HUES6 (cell line): Measurements from ENCODE around the gene TRIP13.
A peak's percentile ranks its signal among the peaks of the same experiment; 100 is the strongest.
"Not testable (repeated sequence)": the region's sequence is repeated elsewhere in the genome, so short reads cannot be mapped to it uniquely, and the experiment has no call there.

Experiments
- H3K27ac ChIP-seq: 2 replicates; pipeline ENCODE4 v1.7.0; 2013; ENCODE audit warnings: low read depth, mild to moderate bottlenecking, low read length, inconsistent platforms
- H3K27me3 ChIP-seq: 2 replicates; pipeline ENCODE4 v1.6.1; 2013; ENCODE audit warnings: low read length; ENCODE audit not compliant: control insufficient read depth, insufficient read depth
- H3K36me3 ChIP-seq: 2 replicates; pipeline ENCODE4 v1.6.1; 2013; ENCODE audit warnings: low read length; ENCODE audit not compliant: control insufficient read depth, insufficient read depth
- H3K4me1 ChIP-seq: 2 replicates; pipeline ENCODE4 v1.6.1; 2013; ENCODE audit warnings: low read length; ENCODE audit not compliant: control insufficient read depth, insufficient read depth
- H3K4me3 ChIP-seq: 2 replicates; pipeline ENCODE4 v1.5.1; 2013; ENCODE audit warnings: low read depth, low read length
- H3K9ac ChIP-seq: one replicate; pipeline ENCODE4 v1.6.1; 2013; ENCODE audit warnings: mild to moderate bottlenecking, low read length
- H3K9me3 ChIP-seq: 2 replicates; pipeline ENCODE4 v1.6.1; 2013; ENCODE audit warnings: low read depth, low read length; ENCODE audit not compliant: control insufficient read depth, insufficient read depth

Gene TRIP13, protein sequence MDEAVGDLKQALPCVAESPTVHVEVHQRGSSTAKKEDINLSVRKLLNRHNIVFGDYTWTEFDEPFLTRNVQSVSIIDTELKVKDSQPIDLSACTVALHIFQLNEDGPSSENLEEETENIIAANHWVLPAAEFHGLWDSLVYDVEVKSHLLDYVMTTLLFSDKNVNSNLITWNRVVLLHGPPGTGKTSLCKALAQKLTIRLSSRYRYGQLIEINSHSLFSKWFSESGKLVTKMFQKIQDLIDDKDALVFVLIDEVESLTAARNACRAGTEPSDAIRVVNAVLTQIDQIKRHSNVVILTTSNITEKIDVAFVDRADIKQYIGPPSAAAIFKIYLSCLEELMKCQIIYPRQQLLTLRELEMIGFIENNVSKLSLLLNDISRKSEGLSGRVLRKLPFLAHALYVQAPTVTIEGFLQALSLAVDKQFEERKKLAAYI

DNA sequence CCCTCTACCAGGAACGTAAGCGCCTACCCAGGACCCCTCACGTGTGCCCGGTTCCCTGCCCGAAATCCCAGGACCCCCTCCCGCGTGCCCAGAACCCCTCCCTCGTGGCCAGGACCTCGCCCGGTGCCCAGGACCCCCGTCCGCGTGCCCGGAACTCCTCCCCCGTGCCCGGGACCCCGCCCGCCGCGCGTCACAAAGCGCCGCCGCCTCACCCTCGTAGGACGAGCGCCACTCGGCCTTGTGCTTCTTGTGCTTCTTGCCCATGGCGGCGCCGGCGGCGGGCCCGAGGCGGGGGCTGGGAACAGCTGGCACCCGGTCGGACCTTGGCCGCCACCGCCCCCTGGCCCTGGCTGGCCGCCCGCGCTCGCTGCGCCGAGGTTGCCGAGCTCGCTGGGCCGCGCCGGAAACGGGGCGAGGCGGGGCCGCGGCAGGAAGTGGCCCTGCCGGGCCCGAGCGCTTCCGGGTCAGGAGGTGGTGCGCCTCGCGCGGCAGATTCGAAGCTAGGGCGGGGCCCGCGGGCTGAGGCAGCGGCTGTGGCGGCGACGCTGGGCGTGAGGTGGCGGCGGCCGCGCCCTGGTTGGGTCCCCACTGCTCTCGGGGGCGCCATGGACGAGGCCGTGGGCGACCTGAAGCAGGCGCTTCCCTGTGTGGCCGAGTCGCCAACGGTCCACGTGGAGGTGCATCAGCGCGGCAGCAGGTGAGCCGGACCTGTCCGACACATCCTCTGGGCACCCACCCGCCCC lies at the start of gene TRIP13, which contains the start of gene BRD9:
TSS of gene TRIP13 (plus strand) at position 491 of the 743 bp plus-strand sequence. CDS start at position 606, 115 bp downstream.
TSS of gene BRD9 (minus strand) at position 408 of the 743 bp plus-strand sequence. CDS start at position 264, 144 bp downstream.
- Histone ChIP-seq H3K27me3 (no peaks in the 10 kb centered on the region), H3K9me3 (no peaks in the 10 kb centered on the region), H3K4me1 (peaks cover 2% of the 10 kb centered on the region; the same call in 1 of the 2 replicates), H3K4me3 (peak within 1 kb of the TSS; percentile 81), H3K36me3 (peaks cover 70% of the 10 kb centered on the region), H3K27ac (peak within 1 kb of the TSS; percentile 62), H3K9ac (peak within 1 kb of the TSS; percentile 90)

DNA sequence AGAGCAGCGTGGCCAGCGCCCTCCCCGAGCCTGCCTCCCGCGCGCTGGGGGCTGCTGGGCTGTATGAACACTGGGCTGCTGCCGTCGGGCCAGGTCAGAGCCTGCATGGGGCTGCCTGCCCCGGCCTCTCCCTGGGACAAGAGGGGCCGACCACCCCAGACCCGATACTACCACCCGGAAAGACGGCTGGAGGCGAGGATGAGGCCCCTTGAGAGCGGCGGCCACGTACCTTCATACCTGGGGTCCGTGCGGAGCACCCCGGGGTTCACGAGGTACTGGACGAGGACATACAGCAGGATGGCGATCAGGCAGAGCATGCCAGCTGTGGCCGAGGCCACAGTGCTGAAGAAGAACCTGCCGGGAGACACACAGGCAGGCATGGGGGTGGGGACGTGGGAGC lies 49.3 kb upstream of the TRIP13 start:
- H3K9ac ChIP-seq, H3K4me3 ChIP-seq, H3K27me3 ChIP-seq, H3K27ac ChIP-seq, H3K4me1 ChIP-seq, H3K9me3 ChIP-seq: not testable (repeated sequence)
- H3K36me3 ChIP-seq, result peaks cover 16% of the 10 kb centered on the region

DNA sequence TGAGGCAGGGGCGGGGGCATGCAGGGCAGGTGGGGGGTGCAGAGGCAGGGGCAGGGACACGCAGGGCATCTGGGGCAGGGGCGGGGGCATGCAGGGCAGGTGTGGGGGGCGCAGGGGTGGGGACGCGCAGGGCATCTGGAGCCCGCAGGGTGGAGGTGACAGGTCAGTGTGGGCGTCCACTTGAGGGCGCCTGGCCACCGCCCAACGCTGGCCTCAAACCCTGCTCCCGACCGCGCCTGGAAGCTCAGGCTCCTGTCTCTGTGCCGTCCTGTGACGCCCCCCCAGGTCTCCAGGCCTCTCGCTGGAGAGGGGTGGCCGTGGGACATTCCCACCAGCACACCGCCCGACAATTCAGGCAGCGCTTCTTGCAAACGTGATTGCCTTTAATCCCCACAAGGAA lies 48.8 kb upstream of the TRIP13 start:
- not testable (repeated sequence) for H3K9me3 ChIP-seq, H3K27ac ChIP-seq, H3K9ac ChIP-seq, H3K27me3 ChIP-seq, H3K4me1 ChIP-seq, H3K4me3 ChIP-seq
- peaks cover 19% of the 10 kb centered on the region for H3K36me3 ChIP-seq

DNA sequence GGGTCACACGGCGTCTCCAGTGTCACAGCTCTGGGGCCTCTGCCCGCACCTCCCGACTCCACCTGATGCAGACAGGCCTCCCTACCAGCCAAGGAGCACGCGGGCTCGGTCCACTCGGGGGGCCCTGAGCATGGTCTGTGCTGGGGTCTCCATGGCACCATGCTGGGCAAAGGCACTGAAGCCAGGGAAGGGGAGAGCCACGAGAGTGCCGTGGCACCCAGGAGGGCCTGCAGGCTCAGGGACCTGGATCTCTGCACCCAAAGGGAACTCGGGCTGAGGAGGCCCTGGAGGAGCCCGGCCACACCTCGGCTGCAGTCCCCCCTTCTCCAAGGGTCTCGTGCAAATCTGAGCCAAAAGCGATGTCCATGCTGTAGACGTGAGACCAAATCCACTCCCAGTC lies 48.3 kb upstream of the TRIP13 start:
- H3K4me1 ChIP-seq, H3K9me3 ChIP-seq: not testable (repeated sequence)

DNA sequence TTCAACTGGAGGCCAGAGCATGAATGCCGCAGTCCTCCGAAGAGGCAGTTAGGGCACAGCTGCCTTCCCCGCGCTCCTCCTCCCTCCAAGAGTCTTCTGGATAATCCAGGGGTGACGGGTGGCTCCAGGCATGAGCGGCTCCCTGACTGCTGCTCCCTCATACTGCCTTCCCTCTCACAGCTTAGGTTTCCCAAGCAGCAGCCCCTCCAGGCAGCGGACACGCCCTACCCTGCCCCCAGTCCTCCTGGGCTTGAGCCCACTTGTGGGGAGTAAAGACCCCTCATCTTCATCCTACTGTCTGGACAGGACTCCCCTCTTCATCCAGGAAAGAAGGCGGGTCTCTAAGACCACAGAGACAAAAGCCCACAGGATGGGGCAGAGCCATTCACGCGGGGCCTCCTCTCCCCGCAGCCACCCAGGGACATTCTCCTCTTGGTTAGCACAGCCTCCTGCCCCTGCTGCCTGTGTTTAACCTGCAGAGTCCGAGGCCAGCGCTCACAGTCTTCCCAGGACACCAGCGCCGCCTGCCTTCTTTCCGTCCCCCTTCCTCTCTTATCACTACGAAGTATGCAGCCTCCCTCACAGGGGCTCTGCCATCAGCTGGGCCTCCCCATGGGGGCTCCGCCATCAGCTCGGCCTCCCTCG lies 47.5 kb upstream of the TRIP13 start:
- H3K4me1 ChIP-seq, H3K27ac ChIP-seq, H3K9me3 ChIP-seq, H3K27me3 ChIP-seq, H3K9ac ChIP-seq, H3K4me3 ChIP-seq: not testable (repeated sequence)
- H3K36me3 ChIP-seq, result peaks cover 19% of the 10 kb centered on the region

More for the DNA sequence above, 48.3 kb upstream of the TRIP13 start:
- not testable (repeated sequence) for H3K4me3 ChIP-seq, H3K9ac ChIP-seq, H3K27ac ChIP-seq, H3K27me3 ChIP-seq
- H3K36me3 ChIP-seq, result peaks cover 19% of the 10 kb centered on the region

DNA sequence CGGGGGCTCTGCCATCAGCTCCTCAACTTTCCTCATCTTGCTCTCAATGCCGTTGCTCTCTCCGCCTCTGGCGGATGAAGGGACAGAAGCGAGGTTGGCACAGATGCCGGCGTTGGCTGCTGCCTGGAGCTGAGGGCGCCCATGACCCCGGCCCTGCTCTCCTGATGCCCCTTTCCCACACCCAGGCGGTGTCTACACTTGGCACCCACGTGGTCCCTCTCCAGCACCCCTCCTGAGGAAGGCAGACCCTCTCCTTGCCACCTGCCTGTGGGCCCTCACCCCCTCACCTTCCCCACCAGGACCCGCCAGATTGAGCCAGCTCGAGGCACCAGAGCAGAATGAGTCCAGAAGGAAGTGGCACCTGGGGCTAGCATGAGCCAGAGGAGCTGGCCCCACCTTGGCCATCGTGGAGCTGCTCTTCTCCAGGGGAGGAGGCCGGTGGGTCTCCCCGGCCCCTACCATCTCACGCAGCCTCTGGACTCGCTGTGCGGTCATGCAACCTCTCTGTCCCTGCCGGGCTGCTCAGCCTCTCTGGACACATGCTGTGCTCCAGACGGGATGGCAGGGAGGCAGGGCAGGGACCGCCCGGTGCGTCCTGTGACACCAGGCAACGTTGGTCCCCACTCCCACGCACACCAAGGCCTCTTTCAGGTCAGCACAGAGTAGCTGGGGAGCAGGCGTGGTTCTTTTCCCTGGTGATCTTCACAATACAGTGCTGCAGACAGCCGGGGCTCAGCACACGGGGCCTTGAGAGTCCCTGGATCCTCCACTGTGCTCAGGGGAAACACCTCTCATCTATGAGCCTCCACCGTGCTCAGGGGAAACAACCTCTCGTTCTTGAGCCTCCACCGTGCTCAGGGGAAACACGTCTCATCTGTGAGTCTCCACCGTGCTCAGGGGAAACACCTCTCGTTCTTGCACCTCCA lies 46.7 kb upstream of the TRIP13 start:
- peaks cover 16% of the 10 kb centered on the region for H3K36me3 ChIP-seq
- not testable (repeated sequence) for H3K27me3 ChIP-seq, H3K9ac ChIP-seq, H3K9me3 ChIP-seq, H3K27ac ChIP-seq, H3K4me3 ChIP-seq, H3K4me1 ChIP-seq

DNA sequence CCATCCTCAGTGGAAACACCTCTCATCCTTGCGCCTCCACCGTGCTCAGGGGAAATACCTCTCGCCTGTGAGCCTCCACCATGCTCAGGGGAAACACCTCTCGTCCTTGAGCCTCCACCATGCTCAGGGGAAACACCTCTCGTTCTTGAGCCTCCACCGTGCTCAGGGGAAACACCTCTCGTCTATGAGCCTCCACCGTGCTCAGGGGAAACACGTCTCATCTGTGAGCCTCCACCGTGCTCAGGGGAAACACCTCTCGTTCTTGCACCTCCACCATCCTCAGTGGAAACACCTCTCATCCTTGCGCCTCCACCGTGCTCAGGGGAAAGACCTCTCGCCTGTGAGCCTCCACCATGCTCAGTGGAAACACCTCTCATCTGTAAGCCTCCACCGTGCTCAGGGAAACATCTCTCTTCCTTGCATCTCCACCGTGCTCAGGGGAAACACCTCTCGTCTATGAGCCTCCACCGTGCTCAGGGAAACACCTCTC lies 46.0 kb upstream of the TRIP13 start:
- H3K9ac ChIP-seq, H3K27me3 ChIP-seq, H3K9me3 ChIP-seq, H3K4me3 ChIP-seq, H3K27ac ChIP-seq, H3K4me1 ChIP-seq: not testable (repeated sequence)
- peaks cover 13% of the 10 kb centered on the region for H3K36me3 ChIP-seq

DNA sequence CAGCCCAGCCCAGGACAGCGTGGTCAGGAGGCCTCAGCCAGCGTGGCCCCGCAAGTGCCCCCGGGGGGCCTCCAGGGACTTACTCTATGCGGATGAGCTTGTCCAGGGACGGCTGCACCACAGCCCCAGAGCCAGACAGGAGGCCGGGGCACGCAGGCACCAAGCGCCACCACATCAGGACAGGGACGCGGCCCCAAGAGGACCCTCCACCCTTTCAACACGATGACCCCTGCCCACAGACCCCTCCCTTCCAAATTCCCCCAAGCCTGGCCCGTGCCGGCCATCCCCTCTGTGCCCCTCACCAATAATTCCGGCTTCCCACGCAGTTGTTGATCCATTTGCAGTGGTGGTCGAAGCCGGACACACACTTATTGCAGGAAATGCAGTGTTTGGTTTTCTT lies 45.5 kb upstream of the TRIP13 start:
- H3K36me3 ChIP-seq, H3K4me1 ChIP-seq, H3K9me3 ChIP-seq, H3K27ac ChIP-seq, H3K27me3 ChIP-seq, H3K4me3 ChIP-seq, H3K9ac ChIP-seq: not testable (repeated sequence)

DNA sequence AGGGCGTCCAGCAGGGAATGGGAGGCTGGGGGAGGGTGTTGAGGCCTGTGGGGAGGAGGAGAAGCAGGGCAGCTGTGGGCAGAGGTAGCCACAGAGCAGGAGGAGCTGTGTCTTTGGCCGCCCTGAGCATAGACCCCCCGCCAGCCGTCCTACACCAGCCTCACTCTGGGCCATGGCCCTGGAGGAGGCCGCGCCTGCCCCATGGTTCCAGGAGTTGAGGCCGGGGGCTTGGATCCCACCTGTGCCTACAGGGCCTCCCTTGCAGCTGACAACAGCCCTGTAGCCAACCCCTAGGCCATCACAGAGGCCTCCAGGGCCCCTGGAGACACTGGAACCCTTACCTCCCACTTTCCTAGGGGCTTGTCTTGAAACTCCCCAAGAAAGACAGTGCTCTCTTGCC lies 44.9 kb upstream of the TRIP13 start:
- H3K4me3 ChIP-seq, H3K27ac ChIP-seq, H3K27me3 ChIP-seq, H3K4me1 ChIP-seq, H3K9me3 ChIP-seq, H3K36me3 ChIP-seq, H3K9ac ChIP-seq: not testable (repeated sequence)

DNA sequence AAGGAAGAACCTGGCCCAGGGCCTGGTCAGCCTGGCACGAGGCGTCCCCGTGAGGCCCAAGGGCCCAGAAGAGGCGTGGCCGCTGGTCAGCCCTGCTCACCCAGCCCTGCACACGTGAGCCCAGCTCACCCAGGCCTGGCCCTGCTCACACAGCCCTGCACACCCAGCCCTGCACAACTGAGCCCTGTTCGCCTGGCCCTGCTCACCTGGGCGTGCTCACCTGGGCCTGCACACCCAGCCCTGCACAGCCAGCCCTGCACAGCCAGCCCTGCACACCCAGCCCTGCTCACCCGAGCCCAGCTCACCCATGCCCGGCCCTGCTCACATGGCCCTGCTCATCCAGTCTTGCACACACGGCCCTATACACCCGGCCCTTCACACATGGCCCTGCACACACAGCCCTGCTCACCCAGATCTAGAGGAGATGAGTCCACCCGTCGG lies 44.0 kb upstream of the TRIP13 start:
- no peaks in the 10 kb centered on the region; the same call in 1 of the 2 replicates for H3K27me3 ChIP-seq
- H3K4me1 ChIP-seq, result peaks cover 6% of the 10 kb centered on the region; the same call in 1 of the 2 replicates
- no peaks in the 10 kb centered on the region for H3K9me3 ChIP-seq
- no peak overlapping the region for H3K9ac ChIP-seq
- no peak overlapping the region for H3K27ac ChIP-seq
- H3K36me3 ChIP-seq, result peaks cover 9% of the 10 kb centered on the region
- H3K4me3 ChIP-seq, result no peak overlapping the region
